Duodenal mucosa (tissue), 2 donors: ENCODE results near the gene SYT1.

Experiments used
- H3K27ac ChIP-seq: one replicate; pipeline ENCODE4 v1.7.0; 2013; ENCODE audit warnings: low read depth, low read length
- H3K27me3 ChIP-seq, 2 donors: one replicate each; pipeline ENCODE4 v1.7.0; 2013; ENCODE audit warnings: low read length in 2 of 2, control low read depth in 1 of 2; ENCODE audit not compliant: insufficient read depth in 2 of 2, control insufficient read depth in 1 of 2
- H3K36me3 ChIP-seq, 2 donors: one replicate each; pipeline ENCODE4 v1.7.0; 2013; ENCODE audit warnings: low read length in 2 of 2, control low read depth in 1 of 2; ENCODE audit not compliant: insufficient read depth in 2 of 2, control insufficient read depth in 1 of 2
- H3K4me1 ChIP-seq, 2 donors: one replicate each; pipeline ENCODE4 v1.7.0; 2013; ENCODE audit warnings: low read length in 2 of 2, control low read depth in 1 of 2; ENCODE audit not compliant: insufficient read depth in 2 of 2, control insufficient read depth in 1 of 2
- H3K4me3 ChIP-seq, 2 donors: one replicate each; pipeline ENCODE4 v1.7.0; 2013; ENCODE audit warnings: low read length in 2 of 2, low read depth in 1 of 2
- H3K9ac ChIP-seq, 2 donors: one replicate each; pipeline ENCODE4 v1.7.0; 2013; ENCODE audit warnings: low read length in 2 of 2, low read depth in 1 of 2
- H3K9me3 ChIP-seq, 2 donors: one replicate each; pipeline ENCODE4 v1.7.0; 2013; ENCODE audit warnings: low read length in 2 of 2, control low read depth in 1 of 2; ENCODE audit not compliant: control insufficient read depth in 1 of 2

SYT1 gene

GRCh38 chr12:79252358-79253075 lies 387.9 kb downstream of the SYT1 start:
- Histone ChIP-seq H3K9ac (no peak overlapping the region), H3K27me3 (no peaks in the 10 kb centered on the region), H3K27ac (no peak overlapping the region), H3K4me1 (no peaks in the 10 kb centered on the region), H3K36me3 (no peaks in the 10 kb centered on the region), H3K9me3 (no peaks in the 10 kb centered on the region), H3K4me3 (no peak overlapping the region)

- Histone ChIP-seq H3K27me3 (no peaks in the 10 kb centered on the region), H3K9me3 (no peaks in the 10 kb centered on the region), H3K27ac (no peak overlapping the region), H3K9ac (no peak overlapping the region), H3K4me1 (no peaks in the 10 kb centered on the region), H3K4me3 (no peak overlapping the region), H3K36me3 (no peaks in the 10 kb centered on the region)
Measured at GRCh38 chr12:79255288-79255687, 390.7 kb downstream of the SYT1 start.

- Histone ChIP-seq H3K27ac (no peak overlapping the region), H3K9me3 (no peaks in the 10 kb centered on the region), H3K4me1 (no peaks in the 10 kb centered on the region), H3K36me3 (no peaks in the 10 kb centered on the region), H3K4me3 (no peak overlapping the region), H3K27me3 (no peaks in the 10 kb centered on the region), H3K9ac (no peak overlapping the region)
Measured at GRCh38 chr12:79260923-79261322, 396.3 kb downstream of the SYT1 start.

GRCh38 chr12:79262938-79263337 lies 398.4 kb downstream of the SYT1 start:
- Histone ChIP-seq H3K9ac (no peak overlapping the region), H3K4me3 (no peak overlapping the region), H3K36me3 (no peaks in the 10 kb centered on the region), H3K27me3 (no peaks in the 10 kb centered on the region), H3K27ac (no peak overlapping the region), H3K4me1 (no peaks in the 10 kb centered on the region), H3K9me3 (no peaks in the 10 kb centered on the region)

GRCh38 chr12:79266343-79267144 lies 402.0 kb downstream of the SYT1 start:
- Histone ChIP-seq H3K36me3 (no peaks in the 10 kb centered on the region), H3K27ac (no peak overlapping the region), H3K4me1 (no peaks in the 10 kb centered on the region), H3K27me3 (no peaks in the 10 kb centered on the region), H3K4me3 (no peak overlapping the region), H3K9ac (no peak overlapping the region), H3K9me3 (no peaks in the 10 kb centered on the region)

GRCh38 chr12:79267580-79267979 lies 403.0 kb downstream of the SYT1 start:
- Histone ChIP-seq H3K4me1 (no peaks in the 10 kb centered on the region), H3K4me3 (no peak overlapping the region), H3K36me3 (no peaks in the 10 kb centered on the region), H3K27me3 (no peaks in the 10 kb centered on the region), H3K9me3 (no peaks in the 10 kb centered on the region), H3K9ac (no peak overlapping the region), H3K27ac (no peak overlapping the region)

GRCh38 chr12:79274501-79275064 lies 410.0 kb downstream of the SYT1 start:
- Histone ChIP-seq H3K9me3 (no peaks in the 10 kb centered on the region), H3K36me3 (no peaks in the 10 kb centered on the region), H3K4me3 (no peak overlapping the region), H3K9ac (no peak overlapping the region), H3K27ac (no peak overlapping the region), H3K4me1 (no peaks in the 10 kb centered on the region), H3K27me3 (no peaks in the 10 kb centered on the region)

- Histone ChIP-seq H3K4me1 (no peaks in the 10 kb centered on the region), H3K9me3 (no peaks in the 10 kb centered on the region), H3K4me3 (no peak overlapping the region), H3K27ac (no peak overlapping the region), H3K9ac (no peak overlapping the region), H3K36me3 (no peaks in the 10 kb centered on the region), H3K27me3 (no peaks in the 10 kb centered on the region)
Measured at GRCh38 chr12:79275631-79276030, 411.1 kb downstream of the SYT1 start.

- Histone ChIP-seq H3K9me3 (no peaks in the 10 kb centered on the region), H3K4me3 (no peak overlapping the region), H3K27me3 (no peaks in the 10 kb centered on the region), H3K9ac (no peak overlapping the region), H3K36me3 (no peaks in the 10 kb centered on the region), H3K4me1 (no peaks in the 10 kb centered on the region), H3K27ac (no peak overlapping the region)
Measured at GRCh38 chr12:79283364-79283763, 418.8 kb downstream of the SYT1 start.

- no peaks in the 10 kb centered on the region for H3K36me3 ChIP-seq
- H3K27me3 ChIP-seq: no peaks in the 10 kb centered on the region
- H3K9ac ChIP-seq: no peak overlapping the region
- no peaks in the 10 kb centered on the region for H3K4me1 ChIP-seq
- no peaks in the 10 kb centered on the region for H3K9me3 ChIP-seq
- H3K27ac ChIP-seq: no peak overlapping the region
- no peak overlapping the region for H3K4me3 ChIP-seq
Measured at GRCh38 chr12:79288911-79289310, 424.3 kb downstream of the SYT1 start.
